GM19455 (cell line): ENCODE data around the gene EFCAB13.
"Not testable (repeated sequence)": the region's sequence is repeated elsewhere in the genome, so short reads cannot be mapped to it uniquely, and the experiment has no call there.

Experiments used
- ATAC-seq: cut with Tn5 transposase; IDR thresholded peaks from one replicate; pipeline ENCODE4 v1.9.1; 2021; ENCODE audit not compliant: unreplicated experiment

Gene EFCAB13

GRCh38 chr17:47325176-47325575 lies 1.4 kb downstream of the EFCAB13 start:
- no peak for ATAC-seq

DNA sequence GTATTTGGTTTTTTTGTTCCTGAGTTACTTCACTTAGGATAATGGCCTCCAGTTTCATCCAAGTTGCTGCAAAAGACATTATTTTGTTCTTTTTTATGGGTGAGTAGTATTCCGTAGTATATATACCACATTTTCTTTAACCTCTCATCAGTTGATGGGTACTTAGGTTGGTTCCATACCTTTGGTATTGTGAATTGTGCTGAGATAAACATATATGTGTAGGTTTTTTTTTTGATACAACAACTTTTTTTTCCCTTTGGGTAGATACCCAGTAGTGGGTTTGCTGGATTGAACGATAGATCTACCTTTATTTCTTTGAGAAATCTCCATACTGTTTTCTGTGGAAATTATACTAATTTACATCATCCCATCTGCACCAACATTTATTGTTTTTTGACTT lies 6.8 kb downstream of the EFCAB13 start:
- ATAC-seq = no peak

DNA sequence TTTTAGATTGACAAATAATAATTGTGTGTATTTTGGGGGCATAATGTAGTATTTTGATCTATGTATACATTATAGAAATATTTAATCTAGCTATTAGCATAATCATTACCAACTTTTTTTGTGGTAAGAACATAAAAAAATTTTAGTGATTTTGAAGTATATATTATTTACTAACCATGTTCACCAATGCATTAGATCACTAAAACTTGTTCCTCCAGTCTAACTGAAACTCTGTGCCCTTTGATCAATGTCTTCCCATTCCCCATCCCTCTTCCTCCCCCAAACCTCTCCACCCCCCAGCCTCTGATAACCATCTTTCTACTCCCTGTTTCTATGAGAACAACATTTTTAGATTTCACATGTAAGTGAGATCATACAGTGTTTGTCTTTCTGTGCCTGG lies 8.5 kb downstream of the EFCAB13 start:
- ATAC-seq = no peak

DNA sequence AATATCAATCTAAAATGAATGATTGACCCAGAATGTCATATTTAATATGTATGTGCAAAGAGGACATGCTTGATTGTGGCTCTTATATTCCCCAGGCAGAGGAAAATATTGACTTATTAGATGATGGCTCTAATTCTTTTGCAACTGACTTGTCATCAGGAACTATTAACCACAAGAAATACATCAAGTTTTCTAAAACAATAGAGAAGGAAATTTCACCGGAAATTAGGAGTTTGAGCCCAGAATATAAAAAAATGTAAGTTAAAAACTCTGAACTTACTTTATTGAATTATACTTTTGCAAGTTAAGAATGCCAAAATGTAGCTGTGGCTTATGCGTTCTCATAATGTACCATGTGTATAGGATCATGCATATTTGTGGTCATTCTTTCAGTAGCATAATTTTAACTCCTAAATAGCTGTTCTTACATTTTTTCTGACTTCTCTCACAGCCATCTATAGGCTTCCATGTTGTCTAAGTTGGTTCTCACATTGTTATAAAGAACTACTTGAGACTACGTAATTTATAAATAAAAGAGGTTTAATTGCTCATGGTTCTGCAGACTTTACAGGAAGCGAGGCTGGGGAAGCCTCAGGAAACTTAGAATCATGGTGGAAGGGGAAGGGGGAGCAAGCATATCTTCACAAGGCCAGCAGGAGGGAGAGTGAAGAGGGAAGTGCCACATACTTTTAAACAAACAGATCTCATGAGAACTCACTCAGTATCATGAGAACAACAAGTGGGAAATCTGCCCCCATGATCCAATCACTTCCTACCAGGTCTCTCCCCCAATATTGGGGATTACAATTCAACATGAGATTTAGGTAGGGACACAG lies 11.6 kb downstream of the EFCAB13 start:
- ATAC-seq = no peak

DNA sequence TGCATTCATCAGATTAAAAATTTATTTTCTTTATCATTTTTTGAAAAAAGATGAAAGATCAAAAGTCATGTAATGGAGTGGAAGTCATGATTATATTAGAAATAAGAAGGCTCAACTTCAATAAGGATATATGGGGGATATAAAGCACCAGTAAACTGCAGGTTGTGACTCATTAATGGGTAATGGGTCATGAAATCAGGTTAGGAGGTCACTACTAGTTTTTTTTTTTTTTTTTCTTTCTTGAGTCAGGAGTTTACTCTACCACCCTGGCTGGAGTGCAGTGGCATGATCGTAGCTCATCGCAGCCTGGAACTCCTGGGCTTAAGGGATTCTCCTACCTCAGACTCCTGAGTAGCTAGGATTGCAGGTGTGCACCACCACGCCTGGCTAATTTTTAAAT lies 14.3 kb downstream of the EFCAB13 start:
- no peak for ATAC-seq

- no peak for ATAC-seq
These were observed 29.1 kb downstream of the EFCAB13 start for GRCh38 chr17:47352848-47353247.

GRCh38 chr17:47358652-47359051 lies 34.9 kb downstream of the EFCAB13 start:
- ATAC-seq = no peak

GRCh38 chr17:47363171-47363570 lies 39.4 kb downstream of the EFCAB13 start:
- ATAC-seq = no peak

DNA sequence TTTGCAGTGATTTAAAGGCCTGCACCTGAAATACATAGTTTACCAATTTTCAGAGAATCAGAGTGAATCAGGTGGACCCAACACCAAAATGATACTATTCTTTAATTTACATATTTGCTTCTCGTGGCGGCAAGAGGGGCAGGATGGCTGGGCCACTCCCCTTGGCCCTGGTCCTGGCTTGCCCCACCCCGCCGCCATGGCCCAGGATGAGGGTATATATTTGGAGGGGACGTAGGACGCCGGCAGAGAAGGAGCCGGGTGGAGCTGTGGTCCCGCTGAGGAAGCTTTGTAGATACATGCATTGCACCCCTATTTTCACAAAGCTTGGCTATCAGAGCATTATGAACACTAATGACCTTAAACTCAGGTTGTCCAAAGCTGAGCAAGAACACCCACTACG lies 43.5 kb downstream of the EFCAB13 start:
- ATAC-seq = no peak

GRCh38 chr17:47368262-47368661 lies 44.5 kb downstream of the EFCAB13 start:
- no peak for ATAC-seq

GRCh38 chr17:47370899-47371298 lies 47.1 kb downstream of the EFCAB13 start:
- not testable (repeated sequence) for ATAC-seq

GRCh38 chr17:47373002-47373401 lies 49.2 kb downstream of the EFCAB13 start:
- no peak for ATAC-seq

DNA sequence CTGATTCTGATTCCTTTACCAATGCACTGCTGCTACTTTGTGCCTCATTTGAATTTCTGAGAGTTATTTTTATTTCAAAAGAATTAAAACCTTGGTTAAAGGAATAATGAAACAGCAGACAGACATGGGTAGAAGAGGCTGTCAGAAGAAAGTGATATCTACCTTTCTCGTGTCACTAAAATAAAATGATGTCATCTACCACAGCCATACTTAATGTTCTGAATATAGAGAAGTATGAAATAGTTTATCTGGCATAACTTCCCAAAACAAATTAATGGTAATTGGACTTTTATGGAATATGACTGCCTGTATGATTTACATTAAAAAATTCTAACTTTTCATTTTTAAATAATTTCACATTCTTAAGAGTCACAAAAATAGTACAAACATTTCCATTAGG lies 52.5 kb downstream of the EFCAB13 start:
- ATAC-seq = no peak

DNA sequence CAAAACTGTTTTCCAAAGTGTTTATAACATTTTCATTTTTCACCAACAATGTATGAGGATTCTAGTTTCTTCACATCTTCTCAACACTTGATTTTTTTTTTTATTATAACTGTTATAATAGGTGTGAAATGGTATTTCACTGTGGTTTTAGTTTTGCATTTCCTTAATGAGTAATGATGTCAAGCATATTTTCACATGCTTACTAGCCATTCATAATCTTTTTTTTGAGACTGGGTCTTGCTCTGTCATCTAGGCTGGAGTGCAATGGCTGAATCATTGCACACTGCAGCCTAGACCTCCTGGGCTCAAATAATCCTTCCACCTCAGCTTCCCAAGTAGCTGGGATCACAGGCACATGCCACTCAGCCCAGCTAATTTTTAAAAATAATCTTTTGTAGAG lies 65.1 kb downstream of the EFCAB13 start:
- no peak for ATAC-seq

- not testable (repeated sequence) for ATAC-seq
These were observed 73.9 kb downstream of the EFCAB13 start for GRCh38 chr17:47397532-47398128.

DNA sequence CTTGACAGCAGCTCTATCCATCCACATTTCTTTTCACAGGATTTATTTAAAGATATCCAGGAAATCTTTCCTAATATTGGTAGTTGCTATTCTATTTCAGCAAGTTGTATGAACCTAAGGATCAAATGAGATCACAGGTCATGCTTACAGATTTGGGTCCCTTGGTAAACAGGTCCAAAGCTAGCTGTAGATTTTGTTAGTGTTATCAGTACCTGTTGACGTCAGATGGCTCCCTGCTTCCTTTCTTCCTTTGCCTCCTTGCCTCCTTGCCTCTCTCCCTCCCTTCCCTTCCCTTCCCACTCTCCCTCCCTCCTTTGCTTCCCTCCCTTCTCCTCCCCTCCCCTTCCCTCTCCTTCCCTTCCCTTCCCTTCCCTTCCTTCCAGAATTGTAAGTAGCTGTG lies 76.6 kb downstream of the EFCAB13 start:
- no peak for ATAC-seq

DNA sequence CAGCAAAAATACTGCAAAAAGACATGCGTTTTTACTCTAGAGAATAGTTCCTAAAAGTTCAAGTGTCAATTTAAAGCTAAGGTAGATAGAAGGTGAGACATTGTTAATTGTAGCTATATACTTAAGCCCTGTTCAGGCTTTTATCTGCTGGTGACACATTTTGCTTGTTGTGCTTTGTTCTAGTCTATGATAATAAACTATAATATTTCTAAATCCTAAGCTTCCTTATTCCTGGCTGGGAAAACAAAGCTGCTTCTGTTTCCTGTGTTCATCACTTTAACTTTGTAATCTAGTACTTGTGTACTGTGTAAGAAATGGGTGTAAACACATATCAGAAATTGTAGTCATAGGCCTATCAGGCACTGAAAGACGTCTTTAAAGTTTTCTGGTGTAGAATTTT lies 77.3 kb downstream of the EFCAB13 start:
- ATAC-seq = no peak

DNA sequence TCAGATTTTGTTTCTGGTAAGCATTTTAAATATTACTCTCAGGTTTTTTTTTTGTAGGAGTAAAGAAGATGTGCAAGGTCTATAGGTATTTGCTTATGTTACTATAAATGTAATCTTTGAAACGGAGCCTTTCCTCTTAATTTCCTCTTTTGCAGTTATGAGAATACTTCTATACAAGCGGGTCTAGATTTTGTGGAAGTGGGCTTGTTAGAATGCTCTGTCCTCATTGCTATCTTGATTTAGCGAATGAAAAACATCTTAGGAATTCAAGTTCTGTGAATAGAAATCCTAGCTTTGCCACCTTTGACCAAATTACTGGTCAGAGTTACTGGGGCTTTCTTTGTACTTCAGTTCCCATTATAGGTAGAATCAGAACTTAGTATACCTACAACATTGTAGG lies 80.3 kb downstream of the EFCAB13 start:
- no peak for ATAC-seq

DNA sequence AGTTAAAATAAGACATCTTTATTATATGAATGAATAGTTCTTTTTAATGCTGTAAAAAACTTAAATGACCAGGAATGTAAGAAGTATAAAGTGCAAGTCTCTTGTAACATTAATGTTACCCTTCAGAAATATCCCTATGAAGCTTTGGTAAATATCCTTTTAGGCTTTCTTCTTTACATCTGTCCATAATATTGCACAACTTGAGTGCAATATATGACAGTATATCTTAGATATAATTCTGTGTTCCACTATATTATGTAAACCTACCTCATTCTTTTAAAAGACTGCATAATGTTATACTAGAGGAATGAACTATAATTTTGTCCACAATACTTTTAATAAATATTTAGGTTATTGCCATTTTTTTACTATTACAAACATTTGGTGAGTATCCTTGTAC lies 81.1 kb downstream of the EFCAB13 start:
- ATAC-seq = no peak

- no peak for ATAC-seq
These were observed 90.1 kb downstream of the EFCAB13 start for GRCh38 chr17:47413872-47414271.

DNA sequence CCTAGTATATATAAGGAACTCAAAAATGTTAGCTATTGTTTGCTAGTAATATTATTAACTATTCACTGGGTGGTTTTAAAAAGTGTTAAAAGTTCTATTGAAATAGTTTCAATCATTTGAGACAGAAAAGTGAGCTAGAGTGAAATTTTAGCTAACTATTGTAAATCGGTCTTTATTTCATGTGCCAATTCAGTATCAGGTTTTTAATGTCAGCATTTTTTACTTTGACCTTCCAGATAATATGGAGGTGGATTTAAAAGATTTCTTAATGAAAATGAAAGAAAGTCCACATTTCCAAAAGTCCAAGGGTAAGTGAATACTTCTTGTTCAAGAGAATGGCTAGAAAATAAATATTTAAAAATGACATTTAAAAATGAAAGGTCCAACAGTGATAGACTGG lies 90.9 kb downstream of the EFCAB13 start:
- no peak for ATAC-seq

DNA sequence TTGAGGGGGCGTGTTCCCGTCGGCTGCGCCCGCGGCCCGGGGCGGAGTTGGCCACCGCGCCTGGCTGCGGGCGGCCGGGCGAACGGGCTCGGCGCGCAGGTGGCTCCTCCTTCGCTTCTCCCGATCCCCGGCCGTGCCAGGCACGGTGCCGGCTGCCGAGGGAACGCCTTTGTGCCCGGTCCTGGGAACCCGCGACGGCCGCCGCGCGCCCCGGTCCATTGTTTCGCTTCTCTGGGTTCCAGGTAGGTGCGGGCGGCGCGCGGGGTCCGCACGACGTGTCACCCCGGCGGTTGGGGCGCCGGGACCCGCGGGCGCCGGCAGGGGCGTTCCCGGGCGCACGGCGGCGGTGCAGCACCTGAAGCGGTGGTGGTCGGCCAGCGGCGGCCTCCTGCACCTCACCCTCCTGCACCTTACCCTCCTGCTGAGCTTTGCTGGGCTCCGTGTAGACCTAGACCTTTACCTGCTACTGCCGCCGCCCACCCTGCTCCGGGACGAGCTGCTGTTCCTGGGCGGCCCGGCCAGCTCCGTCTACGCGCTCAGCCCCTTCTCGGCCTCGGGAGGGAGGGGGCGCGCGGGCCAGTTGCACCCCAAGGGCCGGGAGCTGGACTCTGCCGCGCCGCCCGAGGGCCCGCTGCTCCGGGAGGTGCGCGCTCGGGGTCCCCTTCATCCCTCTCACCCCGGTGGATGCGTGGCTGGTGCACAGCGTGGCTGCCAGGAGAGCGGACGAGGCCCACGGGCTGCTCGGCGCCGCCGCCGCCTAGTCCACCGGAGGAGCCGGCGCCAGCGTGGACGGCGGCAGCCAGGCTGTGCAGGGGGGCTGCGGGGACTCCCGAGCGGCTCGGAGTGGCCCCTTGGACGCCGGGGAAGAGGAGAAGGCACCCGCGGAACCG lies 99.9 kb downstream of the EFCAB13 start:
- ATAC-seq = no peak
